RCC 7860 (cell line): ENCODE data around the gene SRGAP1.

Experiments used
- DNase-seq: peaks from one replicate; pipeline ENCODE4 v3.0.0-alpha.2; 2015; ENCODE audit warnings: low spot score
- FAIRE-seq: peaks from 2 replicates; lab custom pipeline; 2012; peaks lifted over from hg19 to GRCh38; lab: Jason Lieb, UNC

Gene SRGAP1

GRCh38 chr12:63844391-63845341, at the start of gene SRGAP1:
Gene SRGAP1 (plus strand): TSS chr12:63844700. CDS start chr12:63844817, 117 bp downstream.
- no peak for FAIRE-seq
- peak; percentile 63 for DNase-seq

- FAIRE-seq: no peak
- DNase-seq: no peak
Observed at GRCh38 chr12:63795032-63795687, 49.3 kb upstream of the SRGAP1 start.

GRCh38 chr12:63795944-63796343, 48.6 kb upstream of the SRGAP1 start:
- FAIRE-seq: no peak
- no peak for DNase-seq

GRCh38 chr12:63802012-63802608, 42.4 kb upstream of the SRGAP1 start:
- FAIRE-seq (peak; percentile 38), DNase-seq (peak; percentile 21)

- FAIRE-seq (no peak), DNase-seq (no peak)
Observed at GRCh38 chr12:63804746-63805145, 39.8 kb upstream of the SRGAP1 start.

- DNase-seq (no peak), FAIRE-seq (no peak)
Observed at GRCh38 chr12:63805704-63806672, 38.5 kb upstream of the SRGAP1 start.

GRCh38 chr12:63808631-63809030, 35.9 kb upstream of the SRGAP1 start:
- no peak for FAIRE-seq
- DNase-seq: no peak

- FAIRE-seq: no peak
Observed at GRCh38 chr12:63809566-63809965, 34.9 kb upstream of the SRGAP1 start.

GRCh38 chr12:63811334-63811733, 33.2 kb upstream of the SRGAP1 start:
- no peak for DNase-seq
- FAIRE-seq: no peak

More at GRCh38 chr12:63809566-63809965, 34.9 kb upstream of the SRGAP1 start:
- DNase-seq: no peak

- DNase-seq (no peak), FAIRE-seq (no peak)
Observed at GRCh38 chr12:63811755-63812154, 32.7 kb upstream of the SRGAP1 start.

- DNase-seq (no peak), FAIRE-seq (no peak)
Observed at GRCh38 chr12:63814146-63814772, 30.2 kb upstream of the SRGAP1 start.

- FAIRE-seq: no peak
- no peak for DNase-seq
Observed at GRCh38 chr12:63815482-63815852, 29.0 kb upstream of the SRGAP1 start.

GRCh38 chr12:63816031-63816430, 28.5 kb upstream of the SRGAP1 start:
- FAIRE-seq: no peak

GRCh38 chr12:63820427-63820826, 24.1 kb upstream of the SRGAP1 start:
- no peak for FAIRE-seq
- DNase-seq: no peak

More at GRCh38 chr12:63816031-63816430, 28.5 kb upstream of the SRGAP1 start:
- DNase-seq: no peak

GRCh38 chr12:63821781-63822251, 22.7 kb upstream of the SRGAP1 start:
- no peak for FAIRE-seq

GRCh38 chr12:63822352-63822751, 22.1 kb upstream of the SRGAP1 start:
- no peak for FAIRE-seq
- DNase-seq: no peak

More at GRCh38 chr12:63821781-63822251, 22.7 kb upstream of the SRGAP1 start:
- no peak for DNase-seq

- DNase-seq (no peak), FAIRE-seq (no peak)
Observed at GRCh38 chr12:63823040-63823439, 21.5 kb upstream of the SRGAP1 start.

GRCh38 chr12:63826006-63826585, 18.4 kb upstream of the SRGAP1 start:
- DNase-seq (peak; percentile 64), FAIRE-seq (peak; percentile 75)

GRCh38 chr12:63828867-63829266, 15.6 kb upstream of the SRGAP1 start:
- no peak for DNase-seq
- no peak for FAIRE-seq
